ENCODE measurements around the gene REP15.
A peak's percentile ranks its signal among the peaks of the same experiment; 100 is the strongest.

Gene REP15

GRCh38 chr12:27709932-27710591 is 13.8 kb downstream of the REP15 start:
- CTCF ChIA-PET = no interaction called here
- H3K4me1 ChIP-seq (ENCODE audit: control insufficient read depth, insufficient read depth, low read length) = 0 out of 2 replicates have a peak, but pooled peaks cover 2% of the 10 kb centered on the region
- peaks cover 10 to 16% of the 10 kb centered on the region in 2 experiments for H3K36me3 ChIP-seq (ENCODE audit: control insufficient read depth in 2 of 2, insufficient read depth in 1 of 2, low read length in 2 of 2)
- H3K27ac ChIP-seq (ENCODE audit: extremely low read depth, low read depth, low read length) = peak overlapping the region; percentile 64; the same call in 1 of the 2 replicates
- TF ChIP-seq ZIC2 (tag by site-specific recombination; IDR thresholded peaks at IDR 0.05) = no peak
- no peak for TF ChIP-seq ZSCAN23 (tag by site-specific recombination; IDR thresholded peaks at IDR 0.05)
- TF ChIP-seq ZBTB20 (tag by site-specific recombination; IDR thresholded peaks at IDR 0.05) = no peak
- TF ChIP-seq ZNF580 (tag by site-specific recombination; IDR thresholded peaks at IDR 0.05) = no peak
- no peak for TF ChIP-seq ZNF2 (tag by site-specific recombination; IDR thresholded peaks at IDR 0.05)
- no peak for TF ChIP-seq ZNF426 (tag by site-specific recombination; IDR thresholded peaks at IDR 0.05)
- TF ChIP-seq ZBTB1 (tag by site-specific recombination; IDR thresholded peaks at IDR 0.05) = no peak
- TF ChIP-seq ZNF394 (tag by site-specific recombination; IDR thresholded peaks at IDR 0.05; ENCODE audit: borderline replicate concordance) = no peak
- TF ChIP-seq CTCF (tag by site-specific recombination; IDR thresholded peaks at IDR 0.05) = no peak
- TF ChIP-seq ZNF239 (tag by site-specific recombination; IDR thresholded peaks at IDR 0.05) = no peak
- no peak for TF ChIP-seq ZNF157 (tag by site-specific recombination; IDR thresholded peaks at IDR 0.05)
- no peak for TF ChIP-seq SCRT1 (tag by site-specific recombination; IDR thresholded peaks at IDR 0.05; ENCODE audit: borderline replicate concordance)
- TF ChIP-seq ZNF777 (tag by site-specific recombination; IDR thresholded peaks at IDR 0.05; ENCODE audit: borderline replicate concordance) = no peak
- no peak for TF ChIP-seq ZNF560 (tag by site-specific recombination; IDR thresholded peaks at IDR 0.05; ENCODE audit: borderline replicate concordance)
- no peak for TF ChIP-seq ZNF18 (tag by site-specific recombination; IDR thresholded peaks at IDR 0.05)
- no peak for TF ChIP-seq ZNF24 (tag by site-specific recombination; IDR thresholded peaks at IDR 0.05)
- TF ChIP-seq KLF9 (tag by site-specific recombination; IDR thresholded peaks at IDR 0.05; ENCODE audit: low read depth) = no peak
- TF ChIP-seq FEZF1 (tag by site-specific recombination; IDR thresholded peaks at IDR 0.05) = no peak
- TF ChIP-seq ZNF529 (tag by site-specific recombination; IDR thresholded peaks at IDR 0.05; ENCODE audit: insufficient replicate concordance) = no peak
- H3K4me3 ChIP-seq (ENCODE audit: low read depth, low read length) = peak overlapping the region; percentile 93
- POLR2A ChIA-PET = interaction anchor here (0.6 to 1.2 kb wide), 4 partner anchors 9 to 70 kb away, joined by 3 to 5 read pairs (median 4); partner anchors contain the start of genes KLHL42 and MANSC4
- H3K9me3 ChIP-seq (ENCODE audit: control insufficient read depth, insufficient read depth, low read depth, low read length) = no peaks in the 10 kb centered on the region

- ChIA-PET CTCF (no interaction called here), POLR2A (interaction anchor here (0.6 to 1.2 kb wide), 4 partner anchors 9 to 69 kb away, joined by 3 to 5 read pairs (median 4); partner anchors contain the start of genes KLHL42 and MANSC4)
- Histone ChIP-seq H3K4me1 (ENCODE audit: control insufficient read depth, insufficient read depth, low read length) (0 out of 2 replicates have a peak, but pooled peaks cover 2% of the 10 kb centered on the region), H3K9me3 (ENCODE audit: control insufficient read depth, insufficient read depth, low read depth, low read length) (no peaks in the 10 kb centered on the region), H3K36me3 (ENCODE audit: control insufficient read depth in 2 of 2, insufficient read depth in 1 of 2, low read length in 2 of 2) (peaks cover 15 to 18% of the 10 kb centered on the region in 2 experiments), H3K27ac (ENCODE audit: extremely low read depth, low read depth, low read length) (peak within 1 kb of the TSS; percentile 64), H3K4me3 (ENCODE audit: low read depth, low read length) (peak within 1 kb of the TSS; percentile 93)
- TF ChIP-seq SETDB1 (IDR thresholded peaks at IDR 0.05; ENCODE audit: insufficient read length, low read length) (no peak), HOXC10 (CRISPR knock-in tag; IDR thresholded peaks at IDR 0.05) (no peak), ZNF529 (tag by site-specific recombination; IDR thresholded peaks at IDR 0.05; ENCODE audit: insufficient replicate concordance) (no peak), ZNF148 (tag by site-specific recombination; IDR thresholded peaks at IDR 0.05; ENCODE audit: borderline replicate concordance) (no peak), ZNF362 (tag by site-specific recombination; IDR thresholded peaks at IDR 0.05) (no peak), ZNF175 (tag by site-specific recombination; IDR thresholded peaks at IDR 0.05) (no peak)
Measured at GRCh38 chr12:27710592-27711316, 14.5 kb downstream of the REP15 start, which contains the start of gene MRPS35. Gene MRPS35 (plus strand): TSS chr12:27710832. CDS start chr12:27710844, 12 bp downstream.

Measured in HEK293 (cell line).